Trophoblast cell (in vitro differentiated cells and primary cell): Measurements from ENCODE around the gene ACTG1.

Source experiments
- DNase-seq, 2 donors: peaks; one replicate each; pipeline ENCODE4 v3.0.0-alpha.2; 2016
- H2AFZ ChIP-seq: 2 replicates; pipeline ENCODE4 v1.6.1; 2013; ENCODE audit warnings: low read length, moderate library complexity, mild to moderate bottlenecking; ENCODE audit not compliant: insufficient read depth, poor library complexity
- H2AK5ac ChIP-seq: 2 replicates; pipeline ENCODE4 v1.6.1; 2013; ENCODE audit warnings: mild to moderate bottlenecking, low read length
- H2BK120ac ChIP-seq: 2 replicates; pipeline ENCODE4 v1.6.1; 2013; ENCODE audit warnings: low read length, mild to moderate bottlenecking, moderate library complexity; ENCODE audit not compliant: insufficient read depth, poor library complexity
- H2BK12ac ChIP-seq: 2 replicates; pipeline ENCODE4 v1.6.1; 2013; ENCODE audit warnings: mild to moderate bottlenecking, low read length, moderate library complexity
- H2BK5ac ChIP-seq: 2 replicates; pipeline ENCODE4 v1.6.1; 2013; ENCODE audit warnings: low read length, low read depth, moderate library complexity, mild to moderate bottlenecking; ENCODE audit not compliant: poor library complexity
- H3K14ac ChIP-seq: 2 replicates; pipeline ENCODE4 v1.6.1; 2013; ENCODE audit warnings: mild to moderate bottlenecking, low read length
- H3K18ac ChIP-seq: 2 replicates; pipeline ENCODE4 v1.6.1; 2013; ENCODE audit warnings: mild to moderate bottlenecking, low read length
- H3K23ac ChIP-seq: 2 replicates; pipeline ENCODE4 v1.6.1; 2013; ENCODE audit warnings: low read length
- H3K27ac ChIP-seq: 2 replicates; pipeline ENCODE4 v1.5.1; 2013; ENCODE audit warnings: low read depth, mild to moderate bottlenecking, inconsistent platforms, low read length, moderate library complexity
- H3K27me3 ChIP-seq: 2 replicates; pipeline ENCODE4 v1.6.1; 2013; ENCODE audit warnings: inconsistent platforms, mild to moderate bottlenecking, low read length, moderate library complexity; ENCODE audit not compliant: insufficient read depth
- H3K36me3 ChIP-seq, 2 experiments: 1 replicate in 1 of 2; 2 replicates in 1 of 2; pipeline ENCODE4 v1.6.1; 2013; ENCODE audit warnings: low read length in 2 of 2, mild to moderate bottlenecking in 2 of 2, moderate library complexity in 1 of 2; ENCODE audit not compliant: insufficient read depth in 2 of 2, control insufficient read depth in 1 of 2
- H3K4ac ChIP-seq: 2 replicates; pipeline ENCODE4 v1.6.1; 2013; ENCODE audit warnings: low read depth, mild to moderate bottlenecking, low read length, moderate library complexity
- H3K4me1 ChIP-seq, 2 experiments: 1 replicate in 1 of 2; 2 replicates in 1 of 2; pipeline ENCODE4 v1.6.1; 2013; ENCODE audit warnings: low read length in 2 of 2, mild to moderate bottlenecking in 2 of 2, moderate library complexity in 1 of 2; ENCODE audit not compliant: insufficient read depth in 2 of 2, control insufficient read depth in 1 of 2
- H3K4me2 ChIP-seq: 2 replicates; pipeline ENCODE4 v1.6.1; 2013; ENCODE audit warnings: inconsistent platforms, mild to moderate bottlenecking, low read length, moderate library complexity
- H3K4me3 ChIP-seq: 2 replicates; pipeline ENCODE4 v1.5.1; 2013; ENCODE audit warnings: mild to moderate bottlenecking, low read depth, low read length, inconsistent platforms
- H3K79me1 ChIP-seq: one replicate; pipeline ENCODE4 v1.6.1; 2013; ENCODE audit warnings: low read length
- H3K79me2 ChIP-seq: 2 replicates; pipeline ENCODE4 v1.6.1; 2013; ENCODE audit warnings: low read length, mild to moderate bottlenecking; ENCODE audit not compliant: control insufficient read depth, insufficient read depth, poor library complexity
- H3K9ac ChIP-seq: 2 replicates; pipeline ENCODE4 v1.6.1; 2013; ENCODE audit warnings: mild to moderate bottlenecking, low read length
- H3K9me3 ChIP-seq: 2 replicates; pipeline ENCODE4 v1.6.1; 2013; ENCODE audit warnings: low read depth, mild to moderate bottlenecking, control low read depth, inconsistent platforms, low read length; ENCODE audit not compliant: insufficient read depth
- H4K12ac ChIP-seq: 2 replicates; pipeline ENCODE4 v1.6.1; 2013; ENCODE audit warnings: low read depth, mild to moderate bottlenecking, low read length, moderate library complexity
- H4K8ac ChIP-seq: 2 replicates; pipeline ENCODE4 v1.6.1; 2013; ENCODE audit warnings: low read depth, mild to moderate bottlenecking, low read length, moderate library complexity
- H4K91ac ChIP-seq: one replicate; pipeline ENCODE4 v1.6.1; 2013; ENCODE audit warnings: low read depth, mild to moderate bottlenecking, low read length, moderate library complexity
- WGBS: extraction: QIAGEN DNeasy Blood & Tissue Kit; methylation state at CpG from one replicate; pipeline ENCODE4 v1.1.7; 2013; ENCODE audit warnings: missing lambda C conversion rate; ENCODE audit not compliant: insufficient read length, insufficient coverage; ENCODE audit errors: extremely low coverage; 5-methylcytosine and 5-hydroxymethylcytosine counted together

ACTG1 gene

DNA sequence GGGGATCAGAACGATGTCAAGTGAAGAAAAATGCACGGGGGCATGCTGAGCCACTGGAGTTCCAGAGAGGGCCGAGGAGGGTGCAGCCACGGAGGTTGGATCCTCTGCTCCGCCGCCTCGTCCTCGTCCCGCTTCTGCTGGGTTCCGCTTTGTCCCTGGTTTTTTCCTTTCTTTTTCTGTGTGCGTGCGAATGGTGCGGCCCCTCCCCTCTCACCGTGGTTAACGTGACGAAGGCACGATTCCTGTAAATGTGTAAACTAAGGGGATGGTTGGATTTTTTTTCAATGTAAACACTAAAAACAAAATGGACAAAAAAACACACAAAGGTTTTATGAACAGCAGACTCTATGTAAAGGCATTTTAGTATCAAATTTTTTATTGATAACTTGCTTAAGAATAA is 46.7 kb downstream of the ACTG1 start:
- H3K4me2 ChIP-seq = no peak overlapping the region
- no peak overlapping the region for H3K27ac ChIP-seq
- no peak overlapping the region for H3K18ac ChIP-seq
- no peak overlapping the region for H4K91ac ChIP-seq
- H3K14ac ChIP-seq = no peak overlapping the region
- no peak overlapping the region for H2BK120ac ChIP-seq
- no CpG with 5 or more reads among the region's 17 CpGs for WGBS
- H3K79me1 ChIP-seq = no peaks in the 10 kb centered on the region
- DNase-seq = no peak
- no peak overlapping the region for H3K4me3 ChIP-seq
- no peaks in the 10 kb centered on the region for H3K36me3 ChIP-seq
- no peak overlapping the region for H3K9ac ChIP-seq
- H3K4ac ChIP-seq = no peak overlapping the region
- H3K79me2 ChIP-seq = no peaks in the 10 kb centered on the region
- H3K9me3 ChIP-seq = peaks cover 4% of the 10 kb centered on the region
- no peak overlapping the region for H3K23ac ChIP-seq
- no peaks in the 10 kb centered on the region for H3K27me3 ChIP-seq
- no peak overlapping the region for H4K12ac ChIP-seq
- no peak overlapping the region for H4K8ac ChIP-seq
- no peak overlapping the region for H2BK5ac ChIP-seq
- no peak overlapping the region for H2AK5ac ChIP-seq
- H2BK12ac ChIP-seq = no peak overlapping the region
- H3K4me1 ChIP-seq = peaks cover 4 to 12% of the 10 kb centered on the region in 2 experiments
- no peak overlapping the region for H2AFZ ChIP-seq

DNA sequence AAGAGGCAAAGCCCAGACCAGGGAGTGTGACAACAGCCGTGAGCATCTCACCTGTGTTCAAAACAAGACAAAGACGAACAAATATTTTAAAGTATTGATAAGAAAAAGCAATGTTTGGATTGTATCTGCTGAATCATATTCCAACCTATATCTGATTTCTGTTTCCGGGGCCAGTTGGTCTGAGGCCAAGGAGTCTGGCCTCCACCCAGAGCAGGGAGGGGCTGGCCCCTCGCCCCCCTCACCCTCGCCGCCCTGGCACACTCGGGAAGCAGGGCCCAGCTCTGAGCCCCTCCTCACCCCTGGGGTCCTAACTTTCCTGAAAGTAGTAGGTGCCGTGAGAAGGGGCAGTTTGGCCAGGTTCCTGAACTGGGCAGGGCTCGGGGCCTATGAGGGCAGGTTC is 48.0 kb downstream of the ACTG1 start:
- no peak for DNase-seq
- Histone ChIP-seq H2AFZ (no peak overlapping the region), H3K4me1 (peaks cover 4 to 12% of the 10 kb centered on the region in 2 experiments), H3K18ac (no peak overlapping the region), H3K23ac (no peak overlapping the region), H3K4ac (no peak overlapping the region), H3K14ac (no peak overlapping the region), H4K12ac (no peak overlapping the region), H3K79me2 (no peaks in the 10 kb centered on the region), H3K9me3 (peaks cover 4% of the 10 kb centered on the region), H4K8ac (no peak overlapping the region), H2BK5ac (no peak overlapping the region), H3K36me3 (no peaks in the 10 kb centered on the region), H4K91ac (no peak overlapping the region), H3K4me2 (no peak overlapping the region), H2BK120ac (no peak overlapping the region), H2AK5ac (no peak overlapping the region), H3K79me1 (no peaks in the 10 kb centered on the region), H3K4me3 (no peak overlapping the region), H3K9ac (no peak overlapping the region), H2BK12ac (no peak overlapping the region), H3K27me3 (no peaks in the 10 kb centered on the region), H3K27ac (no peak overlapping the region)
- no CpG with 5 or more reads among the region's 9 CpGs for WGBS

DNA sequence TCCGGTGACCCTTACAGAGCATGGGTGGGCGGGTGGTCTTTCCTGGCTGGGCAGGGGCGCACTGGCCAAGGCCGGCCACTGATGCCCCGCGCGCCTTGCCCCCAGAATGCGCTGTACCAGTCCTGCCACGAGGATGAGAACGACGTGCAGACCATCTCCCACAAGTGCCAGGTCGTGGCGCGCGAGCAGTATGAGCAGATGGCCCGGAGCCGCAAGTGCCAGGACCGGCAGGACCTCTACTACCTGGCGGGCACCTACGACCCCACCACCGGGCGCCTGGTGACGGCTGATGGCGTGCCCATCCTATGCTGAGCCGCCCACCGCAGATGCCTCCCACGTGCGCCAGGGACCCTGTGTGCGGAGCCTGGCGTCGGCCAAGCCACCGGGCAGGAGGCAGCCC is 49.1 kb downstream of the ACTG1 start:
- Histone ChIP-seq H3K9me3 (peaks cover 5% of the 10 kb centered on the region), H3K4ac (no peak overlapping the region), H2BK5ac (no peak overlapping the region), H2AFZ (no peak overlapping the region), H4K12ac (no peak overlapping the region), H4K91ac (no peak overlapping the region), H3K14ac (no peak overlapping the region), H3K18ac (no peak overlapping the region), H4K8ac (no peak overlapping the region), H2AK5ac (no peak overlapping the region), H3K4me2 (no peak overlapping the region), H3K36me3 (no peaks in the 10 kb centered on the region), H2BK12ac (no peak overlapping the region), H3K27me3 (no peaks in the 10 kb centered on the region), H2BK120ac (no peak overlapping the region), H3K79me1 (no peaks in the 10 kb centered on the region), H3K4me3 (no peak overlapping the region), H3K23ac (no peak overlapping the region), H3K9ac (no peak overlapping the region), H3K79me2 (no peaks in the 10 kb centered on the region), H3K4me1 (peaks cover 4 to 12% of the 10 kb centered on the region in 2 experiments), H3K27ac (no peak overlapping the region)
- no CpG with 5 or more reads among the region's 32 CpGs for WGBS
- DNase-seq = no peak

DNA sequence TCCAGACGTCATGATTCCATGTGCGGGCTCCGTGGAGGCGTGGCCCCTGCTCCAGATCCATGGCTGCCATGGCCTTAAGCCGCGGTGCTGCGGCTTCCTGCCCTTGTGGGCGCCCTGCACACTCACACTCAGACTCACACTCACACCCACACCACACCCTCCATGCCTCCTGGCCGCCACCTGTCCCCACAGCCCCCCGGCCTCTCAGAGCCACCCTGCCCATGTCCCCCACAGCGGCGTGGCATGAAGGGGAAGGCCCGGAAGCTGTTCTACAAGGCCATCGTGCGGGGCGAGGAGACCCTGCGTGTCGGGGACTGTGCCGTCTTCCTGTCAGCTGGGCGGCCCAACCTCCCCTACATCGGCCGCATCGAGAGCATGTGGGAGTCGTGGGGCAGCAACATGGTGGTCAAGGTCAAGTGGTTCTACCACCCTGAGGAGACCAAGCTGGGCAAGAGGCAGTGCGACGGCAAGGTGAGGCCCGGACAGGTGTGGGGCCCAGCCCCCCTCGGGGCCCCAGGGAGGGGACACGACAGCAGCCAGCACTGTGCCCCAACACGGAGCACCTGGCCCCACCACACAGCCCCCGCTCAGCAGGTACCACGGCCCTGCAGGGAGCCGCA is 50.0 kb downstream of the ACTG1 start:
- no peak overlapping the region for H3K18ac ChIP-seq
- H2BK5ac ChIP-seq = no peak overlapping the region
- H4K12ac ChIP-seq = no peak overlapping the region
- H2AK5ac ChIP-seq = no peak overlapping the region
- H3K4me2 ChIP-seq = no peak overlapping the region
- no peak overlapping the region for H2BK12ac ChIP-seq
- H4K8ac ChIP-seq = no peak overlapping the region
- no peak overlapping the region for H3K4me3 ChIP-seq
- no peak overlapping the region for H3K14ac ChIP-seq
- no peaks in the 10 kb centered on the region for H3K36me3 ChIP-seq
- H3K23ac ChIP-seq = no peak overlapping the region
- H3K4me1 ChIP-seq = peaks cover 4 to 12% of the 10 kb centered on the region in 2 experiments
- H3K9me3 ChIP-seq = peaks cover 5% of the 10 kb centered on the region
- H3K79me1 ChIP-seq = no peaks in the 10 kb centered on the region
- no peak overlapping the region for H2BK120ac ChIP-seq
- no peak overlapping the region for H3K9ac ChIP-seq
- DNase-seq = no peak
- no CpG with 5 or more reads among the region's 33 CpGs for WGBS
- no peaks in the 10 kb centered on the region for H3K79me2 ChIP-seq
- H3K4ac ChIP-seq = no peak overlapping the region
- H3K27ac ChIP-seq = no peak overlapping the region
- no peaks in the 10 kb centered on the region for H3K27me3 ChIP-seq
- H4K91ac ChIP-seq = no peak overlapping the region
- no peak overlapping the region for H2AFZ ChIP-seq
